DND-41 (cell line): ENCODE data around the gene RGS18.

Source experiments
- EZH2 ChIP-seq: IDR thresholded peaks from 3 replicates; pipeline ENCODE4 v1.6.1; 2012; ENCODE audit warnings: borderline replicate concordance, low read depth, mild to moderate bottlenecking, moderate library complexity, low read length, inconsistent platforms; ENCODE audit not compliant: severe bottlenecking
- TF ChIP-seq, protein P1 (sequence below): IDR thresholded peaks from 2 replicates; pipeline ENCODE4 v1.5.1; 2012; ENCODE audit warnings: borderline replicate concordance, low read length, moderate library complexity, mild to moderate bottlenecking; ENCODE audit not compliant: poor library complexity, severe bottlenecking; ENCODE audit errors: extremely low read depth

GRCh38 chr1:192131914-192132313 is 26.3 kb upstream of the RGS18 start:
- TF ChIP-seq, protein P1, sequence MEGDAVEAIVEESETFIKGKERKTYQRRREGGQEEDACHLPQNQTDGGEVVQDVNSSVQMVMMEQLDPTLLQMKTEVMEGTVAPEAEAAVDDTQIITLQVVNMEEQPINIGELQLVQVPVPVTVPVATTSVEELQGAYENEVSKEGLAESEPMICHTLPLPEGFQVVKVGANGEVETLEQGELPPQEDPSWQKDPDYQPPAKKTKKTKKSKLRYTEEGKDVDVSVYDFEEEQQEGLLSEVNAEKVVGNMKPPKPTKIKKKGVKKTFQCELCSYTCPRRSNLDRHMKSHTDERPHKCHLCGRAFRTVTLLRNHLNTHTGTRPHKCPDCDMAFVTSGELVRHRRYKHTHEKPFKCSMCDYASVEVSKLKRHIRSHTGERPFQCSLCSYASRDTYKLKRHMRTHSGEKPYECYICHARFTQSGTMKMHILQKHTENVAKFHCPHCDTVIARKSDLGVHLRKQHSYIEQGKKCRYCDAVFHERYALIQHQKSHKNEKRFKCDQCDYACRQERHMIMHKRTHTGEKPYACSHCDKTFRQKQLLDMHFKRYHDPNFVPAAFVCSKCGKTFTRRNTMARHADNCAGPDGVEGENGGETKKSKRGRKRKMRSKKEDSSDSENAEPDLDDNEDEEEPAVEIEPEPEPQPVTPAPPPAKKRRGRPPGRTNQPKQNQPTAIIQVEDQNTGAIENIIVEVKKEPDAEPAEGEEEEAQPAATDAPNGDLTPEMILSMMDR = no peak
- no peak for TF ChIP-seq EZH2
